ENCODE results near the gene FSHR.

- TF ChIP-seq CTCF (conservative IDR thresholded peaks at IDR 0.05) (no peak), EZH2 (IDR thresholded peaks at IDR 0.05; ENCODE audit: low read depth) (no peak)
Observed at GRCh38 chr2:49153252-49153651, 1.1 kb downstream of the FSHR start.

Data from PC-9 (cell line).